ENCODE results near the gene TCEANC2.

DNA sequence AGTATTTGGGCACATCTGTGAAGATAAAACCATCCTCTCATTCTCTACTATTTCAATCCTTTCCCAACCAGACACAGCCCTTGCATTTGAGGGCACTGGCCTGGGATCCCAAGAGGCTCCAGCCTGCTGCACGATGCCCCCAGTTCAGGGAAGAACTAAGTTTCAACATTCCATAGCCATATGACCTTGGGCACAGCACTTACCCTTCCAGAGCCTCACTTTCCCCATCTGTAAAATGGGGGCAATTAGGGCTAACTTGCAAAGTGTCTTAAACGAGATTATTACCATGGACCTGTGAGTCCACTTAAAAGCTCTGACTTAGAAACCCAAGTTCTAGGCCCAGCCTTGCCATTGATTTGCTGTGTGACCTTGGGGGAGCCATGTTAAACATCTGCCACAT, 76.5 kb downstream of the TCEANC2 start:
- TF ChIP-seq, protein P1, sequence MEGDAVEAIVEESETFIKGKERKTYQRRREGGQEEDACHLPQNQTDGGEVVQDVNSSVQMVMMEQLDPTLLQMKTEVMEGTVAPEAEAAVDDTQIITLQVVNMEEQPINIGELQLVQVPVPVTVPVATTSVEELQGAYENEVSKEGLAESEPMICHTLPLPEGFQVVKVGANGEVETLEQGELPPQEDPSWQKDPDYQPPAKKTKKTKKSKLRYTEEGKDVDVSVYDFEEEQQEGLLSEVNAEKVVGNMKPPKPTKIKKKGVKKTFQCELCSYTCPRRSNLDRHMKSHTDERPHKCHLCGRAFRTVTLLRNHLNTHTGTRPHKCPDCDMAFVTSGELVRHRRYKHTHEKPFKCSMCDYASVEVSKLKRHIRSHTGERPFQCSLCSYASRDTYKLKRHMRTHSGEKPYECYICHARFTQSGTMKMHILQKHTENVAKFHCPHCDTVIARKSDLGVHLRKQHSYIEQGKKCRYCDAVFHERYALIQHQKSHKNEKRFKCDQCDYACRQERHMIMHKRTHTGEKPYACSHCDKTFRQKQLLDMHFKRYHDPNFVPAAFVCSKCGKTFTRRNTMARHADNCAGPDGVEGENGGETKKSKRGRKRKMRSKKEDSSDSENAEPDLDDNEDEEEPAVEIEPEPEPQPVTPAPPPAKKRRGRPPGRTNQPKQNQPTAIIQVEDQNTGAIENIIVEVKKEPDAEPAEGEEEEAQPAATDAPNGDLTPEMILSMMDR (IDR thresholded peaks at IDR 0.05): no peak
- no peak for TF ChIP-seq POLR2A (IDR thresholded peaks at IDR 0.05)

Data from uterus (tissue), 2 donors.